GM19043 (cell line): ENCODE data around the gene DDHD1.
"Not testable (repeated sequence)": the region's sequence is repeated elsewhere in the genome, so short reads cannot be mapped to it uniquely, and the experiment has no call there.

Experiments
- ATAC-seq: cut with Tn5 transposase; IDR thresholded peaks from one replicate; pipeline ENCODE4 v1.9.1; 2021; ENCODE audit warnings: low read depth; ENCODE audit not compliant: unreplicated experiment

DDHD1 gene

DNA sequence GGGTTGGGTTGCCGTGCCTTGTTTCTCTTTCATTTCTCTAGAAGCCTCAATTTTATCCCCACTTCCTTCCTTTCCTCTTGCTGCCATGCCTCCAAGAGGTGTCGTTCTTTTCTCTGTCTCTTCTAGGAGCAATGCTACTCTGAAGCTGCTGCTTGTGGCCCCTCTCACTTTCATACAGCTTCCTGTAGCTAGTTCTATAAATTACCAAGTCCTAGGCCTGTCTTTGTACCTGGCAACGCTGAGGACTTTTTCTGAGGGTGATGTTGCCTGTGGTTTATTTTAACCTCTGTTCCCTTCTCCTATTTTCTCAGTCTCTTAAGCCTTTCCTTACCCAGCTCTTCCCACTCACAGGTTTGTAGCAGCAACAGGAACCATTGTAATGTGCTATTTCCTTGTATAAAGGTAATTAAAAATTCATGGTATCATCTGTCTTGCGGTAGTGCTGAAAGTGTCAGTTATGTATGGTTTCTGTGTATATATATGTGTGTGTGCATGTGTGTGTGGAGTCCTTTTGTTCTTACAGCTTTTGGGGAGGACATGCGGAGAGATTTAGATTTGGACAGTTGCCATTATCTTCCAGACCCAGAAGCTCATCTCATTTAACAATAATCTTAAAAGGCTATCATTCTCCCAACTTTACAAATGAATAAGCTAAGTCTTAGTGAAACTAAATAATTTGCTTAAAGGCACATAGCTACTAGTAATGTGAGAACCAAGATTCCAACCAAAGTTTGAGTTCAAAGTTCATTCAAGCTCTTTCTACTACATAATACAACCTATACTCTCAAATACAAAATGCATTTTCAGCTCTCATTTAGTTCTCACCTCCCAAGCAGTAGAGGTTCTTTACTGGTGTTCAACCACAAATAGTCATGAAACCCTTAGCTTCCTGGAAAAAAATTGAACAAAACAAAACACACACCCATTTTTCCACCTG is 43.8 kb downstream of the DDHD1 start:
- peak; percentile 86 for ATAC-seq

DNA sequence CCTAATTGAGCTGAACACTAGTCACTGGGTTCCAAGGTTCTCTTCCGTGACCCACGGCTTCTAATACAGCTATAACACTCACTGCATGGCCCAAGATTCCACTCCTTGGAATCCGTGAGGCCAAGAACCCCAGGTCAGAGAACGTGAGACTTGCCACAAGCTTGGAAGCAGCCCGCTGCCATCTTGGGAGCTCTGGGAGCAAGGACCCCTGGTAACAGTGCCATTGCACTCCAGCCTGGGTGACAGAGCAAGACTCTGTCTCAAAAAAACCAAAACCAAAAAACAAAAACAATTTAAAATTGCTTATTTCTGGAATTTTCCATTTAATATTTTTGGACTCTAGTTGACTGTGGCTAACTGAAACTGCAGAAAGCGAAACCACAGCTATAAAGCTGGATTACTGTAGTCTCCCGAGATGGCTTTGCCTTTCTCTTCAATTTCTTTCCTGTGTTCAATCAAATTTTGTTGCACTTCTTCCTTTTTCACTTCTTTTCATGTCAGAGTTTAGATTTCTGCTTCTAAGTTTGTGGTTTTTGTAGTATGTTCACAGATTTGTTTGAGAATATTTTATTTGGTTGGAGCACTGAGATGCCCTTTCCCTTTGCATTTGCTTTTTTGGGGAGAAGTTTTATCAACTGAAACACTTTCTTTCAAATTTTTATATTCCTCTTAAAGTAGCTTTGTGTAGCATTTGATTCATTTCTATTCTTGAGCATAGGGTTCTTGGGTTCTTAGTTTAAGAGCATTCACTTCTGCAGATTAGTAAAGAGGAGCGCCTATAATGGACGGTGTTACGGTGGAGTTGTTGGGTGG is 44.6 kb downstream of the DDHD1 start:
- no peak for ATAC-seq

DNA sequence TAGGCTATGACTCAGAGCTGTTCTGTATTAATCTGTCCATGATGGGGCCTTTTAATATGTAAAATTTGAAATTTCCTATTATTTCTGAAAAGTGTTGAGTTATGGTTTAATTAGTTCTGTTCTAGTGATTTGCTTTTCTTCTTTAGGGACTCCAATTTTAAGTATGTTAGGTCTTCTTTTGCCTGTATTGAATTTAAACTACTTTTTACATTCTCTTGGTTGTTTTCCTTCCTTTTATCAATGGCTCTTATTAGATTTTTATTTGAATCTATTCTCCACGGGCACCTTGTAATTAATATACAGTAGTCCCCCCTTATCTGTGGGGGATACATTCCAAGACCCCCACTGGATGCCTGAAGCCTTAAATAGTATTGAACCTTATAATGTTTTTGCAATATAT is 46.4 kb downstream of the DDHD1 start:
- no peak for ATAC-seq

DNA sequence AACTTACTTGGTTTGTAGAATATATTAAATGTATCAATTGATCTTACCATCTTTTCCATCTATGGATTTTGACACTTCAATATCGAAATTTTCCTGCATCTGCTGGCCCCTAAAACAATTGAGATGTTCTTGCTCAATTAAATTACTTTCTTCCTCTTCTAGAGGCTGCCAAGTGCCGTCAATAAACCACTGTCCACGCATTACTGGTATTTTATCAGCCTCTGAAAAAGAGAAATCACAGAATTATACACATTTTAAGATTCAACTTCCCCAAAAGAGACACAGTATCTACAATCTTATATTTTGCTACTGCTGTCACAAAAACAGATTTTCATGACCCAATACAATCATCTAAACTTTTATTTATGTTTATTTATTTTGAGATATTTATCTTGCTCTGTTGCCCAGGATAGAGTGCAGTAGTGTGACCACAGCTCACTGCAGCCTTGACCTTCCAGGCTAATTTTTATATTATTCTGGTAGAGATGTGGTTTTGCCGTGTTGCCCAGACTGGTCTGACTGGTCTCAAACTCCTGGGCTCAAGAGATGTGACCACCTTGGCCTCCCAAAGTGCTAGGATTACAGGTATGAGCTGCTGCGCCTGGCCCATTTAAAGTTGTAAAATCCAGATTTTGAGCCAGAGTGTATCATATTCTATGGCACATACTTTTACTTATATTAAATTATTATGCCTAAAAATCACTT is 49.3 kb downstream of the DDHD1 start:
- ATAC-seq = no peak

DNA sequence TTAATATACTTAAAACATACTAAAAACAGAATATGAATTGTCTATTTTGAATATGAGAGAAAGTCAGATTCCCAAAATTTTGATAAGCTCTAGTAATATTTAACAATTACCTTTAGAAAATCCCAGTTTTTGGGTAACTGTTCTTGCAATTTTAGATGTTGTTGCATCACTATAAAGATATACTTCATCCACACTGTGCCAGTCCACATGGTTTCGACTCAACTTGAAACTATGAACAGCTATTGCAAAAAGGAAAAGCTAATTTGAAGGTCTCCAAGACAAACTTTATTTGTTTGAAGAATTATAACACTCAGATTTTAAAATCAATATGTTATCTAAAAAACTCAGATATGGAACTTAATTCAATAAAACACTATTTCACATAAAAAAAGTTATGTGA is 59.9 kb downstream of the DDHD1 start:
- no peak for ATAC-seq

DNA sequence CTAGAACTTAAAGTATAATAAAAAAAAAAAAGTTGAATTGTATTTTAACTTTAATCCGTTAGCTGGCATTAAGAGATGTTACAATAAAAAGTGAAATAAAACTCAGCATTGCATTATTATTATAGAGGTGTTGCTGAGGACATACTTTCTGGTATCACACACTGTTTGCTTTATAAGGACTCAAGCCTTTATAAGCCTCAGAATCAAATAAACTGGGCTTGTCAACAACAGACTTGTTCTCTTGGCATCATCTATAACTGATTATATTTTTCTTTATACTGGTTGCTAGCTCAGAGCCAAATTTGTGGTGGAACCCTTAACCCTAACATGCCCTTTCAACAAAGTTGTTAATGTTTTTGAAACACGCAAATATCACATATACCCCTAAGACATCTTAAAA is 62.3 kb downstream of the DDHD1 start:
- no peak for ATAC-seq

DNA sequence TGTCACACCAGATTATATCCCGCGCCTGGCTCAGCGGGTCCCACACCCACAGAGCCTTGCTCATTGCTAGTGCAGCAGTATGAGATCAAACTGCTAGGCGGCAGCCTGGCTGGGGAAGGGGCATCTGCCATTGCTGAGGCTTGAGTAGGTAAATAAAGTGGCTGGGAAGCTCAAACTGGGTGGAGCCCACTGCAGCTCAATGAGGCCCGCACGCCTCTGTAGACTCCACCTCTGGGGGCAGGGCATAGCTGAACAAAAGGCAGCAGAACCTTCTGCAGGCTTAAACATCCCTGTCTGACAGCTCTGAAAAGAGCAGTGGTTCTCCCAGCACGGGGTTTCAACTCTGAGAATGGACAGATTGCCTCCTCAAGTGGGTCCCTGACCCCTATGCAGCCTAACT is 68.2 kb downstream of the DDHD1 start:
- ATAC-seq = not testable (repeated sequence)

DNA sequence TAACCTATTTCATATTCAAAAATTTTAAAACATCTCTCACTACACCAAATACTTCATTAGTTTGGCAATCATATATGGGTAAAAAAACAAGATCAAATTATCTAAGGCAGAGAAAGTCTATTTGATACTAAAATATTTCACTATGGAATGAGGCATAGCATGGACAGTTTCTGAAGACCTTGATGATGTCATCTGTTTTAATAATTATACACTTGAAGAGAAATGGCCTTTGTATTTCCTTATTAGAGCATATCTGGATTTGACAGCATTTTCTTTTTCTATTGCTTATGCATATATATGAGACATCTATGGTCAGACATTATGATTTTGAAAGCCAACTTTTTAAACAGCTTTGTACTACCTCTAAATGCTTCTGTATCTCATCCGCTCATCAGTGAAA is 88.6 kb downstream of the DDHD1 start:
- no peak for ATAC-seq

DNA sequence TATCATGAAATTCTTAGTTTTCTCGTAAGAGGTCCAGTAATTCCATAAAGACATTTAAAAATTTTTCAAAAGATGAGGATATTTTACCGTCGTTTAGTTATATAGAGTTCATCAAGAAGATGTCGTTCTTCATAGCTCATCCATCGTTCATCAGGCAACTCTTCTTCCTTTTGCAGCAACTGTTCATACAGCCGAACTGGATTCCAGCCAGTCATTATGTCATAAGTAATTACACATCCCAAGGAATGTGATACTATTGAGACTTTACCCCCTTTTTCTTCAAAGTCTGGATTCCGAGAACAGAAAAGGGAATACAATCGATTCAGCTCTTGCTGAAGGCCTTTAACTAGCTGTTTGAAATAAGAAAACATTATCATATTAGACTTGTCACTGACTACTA is 90.3 kb downstream of the DDHD1 start:
- ATAC-seq = no peak

DNA sequence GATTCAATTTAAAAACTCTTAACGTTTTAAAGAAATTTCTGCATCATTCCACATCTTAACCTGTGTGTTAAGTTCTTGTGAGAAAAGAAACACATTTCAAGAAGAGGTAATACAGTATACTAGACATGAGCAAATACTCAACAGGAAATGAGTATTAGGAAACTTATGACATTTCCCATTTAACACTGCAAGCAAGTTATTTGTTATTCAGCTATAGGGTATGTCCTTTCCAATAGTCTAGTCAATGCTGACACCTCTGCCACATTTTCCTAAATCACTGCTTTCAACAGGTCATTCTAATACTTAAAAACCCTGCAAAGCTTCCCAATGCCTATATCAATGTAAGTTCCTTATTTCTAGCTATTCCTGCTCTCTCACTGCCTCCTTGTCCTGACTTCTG is 93.1 kb downstream of the DDHD1 start:
- ATAC-seq = no peak

DNA sequence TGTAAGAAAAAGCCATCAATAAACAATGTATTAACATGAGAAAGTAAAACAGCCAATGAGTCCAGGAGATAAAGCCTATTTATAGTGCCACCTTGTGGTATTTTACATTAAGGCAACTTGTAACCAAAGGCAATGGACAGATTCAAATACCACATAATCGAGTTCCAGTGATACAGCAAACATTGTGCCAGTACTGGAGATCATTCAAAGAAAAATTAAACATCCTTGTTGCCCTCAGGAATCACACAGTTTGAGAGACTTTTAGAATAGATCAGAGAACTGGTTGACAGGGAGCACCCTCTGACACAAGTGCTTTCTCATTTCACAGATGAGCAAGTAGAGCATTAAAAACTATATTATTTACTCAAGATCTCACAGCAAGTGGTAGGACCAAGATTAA is 98.1 kb downstream of the DDHD1 start:
- ATAC-seq = peak; percentile 72

DNA sequence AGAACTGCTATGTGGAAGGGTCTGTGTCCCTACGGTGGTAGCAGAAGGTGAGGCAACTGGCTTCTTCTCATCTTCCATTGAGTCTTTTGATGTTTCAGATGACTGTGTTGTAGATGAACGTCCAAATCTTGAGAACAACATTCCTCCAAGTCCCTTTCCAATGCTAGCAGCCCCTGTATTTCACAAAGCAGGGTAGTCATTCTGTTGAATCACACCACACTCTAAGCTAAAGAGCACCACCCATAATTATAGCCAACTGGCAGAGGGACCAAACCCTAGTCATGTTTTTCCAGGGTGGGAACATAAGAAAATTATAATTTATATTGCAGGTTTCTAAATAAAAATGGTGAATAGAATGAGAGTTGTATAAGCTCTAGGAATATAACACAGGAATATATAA is 98.7 kb downstream of the DDHD1 start:
- no peak for ATAC-seq

DNA sequence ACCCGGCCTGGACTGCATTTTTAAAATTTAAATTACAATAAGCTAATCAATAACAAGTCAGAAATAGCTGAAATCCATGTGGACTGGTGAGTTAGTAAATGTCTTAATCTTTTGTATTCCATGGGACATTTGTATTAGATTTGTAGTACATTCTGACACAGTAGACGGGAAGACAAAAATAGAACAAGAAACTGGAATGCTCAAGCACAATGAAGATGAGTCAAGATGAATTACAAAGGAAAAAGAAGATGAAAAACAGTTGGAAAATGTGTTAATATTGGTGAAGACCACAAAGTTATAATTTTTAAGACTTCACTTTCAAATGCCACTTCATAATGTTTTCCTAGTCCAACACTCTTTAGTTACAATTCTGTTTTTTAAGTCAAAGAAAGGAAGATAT is 104.5 kb downstream of the DDHD1 start:
- ATAC-seq = no peak

DNA sequence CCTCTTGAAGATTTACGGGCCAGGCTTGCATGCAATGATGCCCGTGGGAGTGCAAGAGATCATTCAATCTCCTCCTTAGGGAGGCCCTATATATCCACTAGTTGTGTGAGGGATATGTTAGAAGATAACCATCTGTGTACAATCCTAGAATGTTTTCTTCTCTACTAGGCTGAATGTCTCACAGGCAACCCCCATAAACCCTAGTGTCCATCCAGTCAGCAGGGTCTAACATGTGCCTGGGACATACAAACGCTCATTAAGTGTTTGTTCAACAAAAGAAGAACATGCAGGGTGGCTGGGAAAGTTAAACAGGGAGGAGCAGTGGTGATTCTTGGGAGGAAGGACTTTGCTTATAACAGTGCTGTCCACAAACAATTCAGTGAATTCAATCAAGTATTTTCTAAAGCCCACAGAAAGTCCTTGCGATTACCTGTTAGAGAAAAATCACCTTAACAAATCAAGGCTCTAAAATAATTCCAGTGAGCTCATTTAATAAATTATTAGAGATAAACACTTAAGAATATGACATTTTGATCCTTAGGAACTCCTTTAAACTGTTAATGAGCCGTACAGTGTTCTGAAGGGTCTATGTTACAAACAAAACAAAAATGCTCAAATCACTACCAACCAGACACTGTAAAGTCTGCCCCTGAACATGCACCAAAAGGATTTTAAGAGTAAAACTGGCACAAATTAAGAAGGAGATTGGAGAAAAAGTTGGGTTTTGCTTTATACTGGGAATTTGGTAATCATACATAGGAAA is 105.6 kb downstream of the DDHD1 start:
- ATAC-seq = no peak

DNA sequence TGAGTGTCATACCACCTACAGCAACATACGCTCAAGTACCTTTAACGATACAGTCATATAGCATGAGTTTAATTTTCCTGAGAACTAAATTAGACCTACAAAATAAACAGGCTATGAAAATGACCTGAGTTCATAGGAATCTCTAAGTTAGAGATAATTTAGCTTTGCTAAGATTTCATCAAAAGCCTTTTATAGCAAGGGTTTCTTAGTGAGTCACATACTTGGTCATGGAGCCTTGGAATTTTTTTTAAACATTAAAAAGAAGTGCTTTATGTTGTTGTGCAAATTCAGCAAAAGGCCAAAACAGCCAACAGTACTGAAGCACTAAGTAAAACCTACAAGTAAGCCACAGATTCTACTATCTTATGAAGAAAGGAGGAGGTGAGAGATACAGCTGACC is 108.6 kb downstream of the DDHD1 start:
- ATAC-seq = no peak

DNA sequence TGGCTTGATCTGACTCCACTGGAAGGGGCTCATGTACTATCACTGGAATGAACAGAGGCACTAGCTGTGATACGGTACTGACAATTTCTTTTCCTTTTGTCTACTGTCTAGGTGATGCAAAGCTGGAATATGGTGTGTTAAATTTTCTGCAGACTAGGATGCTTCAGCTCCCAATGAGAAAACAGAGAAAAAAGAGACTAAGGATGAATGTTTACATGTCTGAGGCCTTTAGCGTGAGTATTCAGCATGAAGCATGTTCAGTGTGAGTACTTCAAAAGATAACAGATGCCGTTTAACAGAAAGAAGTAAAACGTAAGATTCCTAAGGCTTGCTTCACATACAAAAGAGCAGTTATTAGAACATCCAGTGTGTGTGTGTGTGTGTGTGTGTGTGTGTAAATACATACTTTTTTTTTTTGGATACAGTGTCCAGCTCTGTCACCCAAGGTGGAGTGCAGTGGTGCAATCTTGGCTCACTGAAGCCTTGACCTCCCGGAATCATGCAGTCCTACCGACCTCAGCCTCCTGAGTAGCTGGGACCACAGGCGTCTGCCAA is 110.0 kb downstream of the DDHD1 start:
- no peak for ATAC-seq

DNA sequence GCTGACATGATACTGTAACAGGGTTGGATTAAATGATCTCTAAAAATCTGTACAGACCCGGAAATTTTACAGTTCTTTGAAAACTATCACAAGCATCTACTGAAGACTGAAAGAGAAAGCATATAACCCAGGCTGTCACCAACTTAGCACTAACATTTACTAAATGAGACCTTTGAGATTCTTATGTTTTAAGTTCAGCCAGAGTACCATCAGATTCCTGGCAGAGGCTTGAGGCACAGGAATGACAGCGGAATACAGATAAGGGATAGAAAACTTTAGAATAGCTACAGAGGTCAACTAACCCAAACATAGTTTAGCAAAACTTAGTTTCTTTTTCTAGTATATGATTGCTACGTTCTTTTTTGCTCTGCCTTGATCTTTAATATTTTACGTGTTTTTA is 110.6 kb downstream of the DDHD1 start:
- no peak for ATAC-seq

DNA sequence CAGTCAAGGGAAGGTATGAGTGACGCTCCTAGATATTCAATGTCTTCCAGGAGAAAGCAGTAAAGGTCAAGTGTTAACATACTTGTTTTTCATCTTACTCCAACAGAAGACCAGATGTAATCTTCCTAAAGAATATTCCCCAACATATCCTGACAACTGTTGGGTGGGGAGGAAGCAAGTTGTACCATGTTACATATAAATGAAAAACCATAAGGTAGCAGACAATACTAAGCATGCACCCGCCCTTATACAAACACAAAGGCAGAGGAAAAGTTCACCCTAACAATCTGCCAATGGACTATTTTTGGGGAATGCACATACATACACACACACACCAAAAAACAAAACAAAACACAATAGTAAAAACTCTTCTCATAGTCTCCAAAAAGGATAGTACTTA is 112.1 kb downstream of the DDHD1 start:
- ATAC-seq = no peak

DNA sequence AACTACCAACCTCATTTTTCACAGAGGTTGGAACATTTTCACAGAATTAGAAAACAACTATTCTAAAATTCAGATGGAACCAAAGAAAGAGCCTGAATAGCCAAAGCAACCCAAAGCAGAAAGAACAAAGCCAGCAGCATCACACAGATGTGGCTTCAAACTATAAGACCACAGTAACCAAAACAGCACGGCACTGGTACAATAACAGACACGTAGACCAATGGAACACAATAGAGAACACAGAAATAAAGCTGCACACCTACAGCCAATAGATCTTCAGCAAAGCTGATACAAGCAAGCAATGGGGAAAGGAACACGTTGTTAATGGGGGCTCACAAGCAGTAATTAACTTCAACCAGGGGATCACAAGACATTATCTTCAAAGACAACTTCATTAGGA is 114.5 kb downstream of the DDHD1 start:
- no peak for ATAC-seq

DNA sequence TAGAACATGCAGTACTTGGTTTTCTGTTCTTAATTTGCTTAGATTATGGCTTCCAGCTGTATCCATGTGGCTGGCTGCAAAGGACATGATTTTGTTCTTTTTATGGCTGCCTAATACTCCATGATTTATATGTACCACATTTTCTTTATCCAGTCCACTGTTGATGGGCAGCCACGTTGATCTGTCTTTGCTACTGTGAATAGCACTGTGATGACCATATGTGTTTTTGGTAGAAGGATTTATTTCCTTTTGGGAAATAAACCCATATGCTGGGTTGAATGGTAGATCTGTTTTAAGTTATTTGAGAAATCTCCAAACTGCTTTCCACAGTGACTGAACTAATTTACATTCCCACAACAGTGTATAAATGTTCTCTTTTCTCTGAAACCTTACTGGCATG is 116.1 kb downstream of the DDHD1 start:
- ATAC-seq = no peak
